Stimulated activated CD8-positive, alpha-beta memory T cell treated with anti-CD3 and anti-CD28 coated beads, Interleukin-7, amount 100 ng/mL, for 1 hour (primary cell): ENCODE results near the gene MRPL20.
"Not testable (repeated sequence)": the region's sequence is repeated elsewhere in the genome, so short reads cannot be mapped to it uniquely, and the experiment has no call there.

Source experiments
- DNase-seq, 2 donors: peaks; one replicate each; pipeline ENCODE4 v3.0.0-alpha.2; 2020; ENCODE audit warnings: low read depth in 2 of 2

MRPL20 gene

GRCh38 chr1:1406821-1407635 is at the start of gene MRPL20:
MRPL20 (minus strand) TSS chr1:1407293; CDS start chr1:1407217, 76 bp downstream.
- DNase-seq = peak; percentile 93

DNA sequence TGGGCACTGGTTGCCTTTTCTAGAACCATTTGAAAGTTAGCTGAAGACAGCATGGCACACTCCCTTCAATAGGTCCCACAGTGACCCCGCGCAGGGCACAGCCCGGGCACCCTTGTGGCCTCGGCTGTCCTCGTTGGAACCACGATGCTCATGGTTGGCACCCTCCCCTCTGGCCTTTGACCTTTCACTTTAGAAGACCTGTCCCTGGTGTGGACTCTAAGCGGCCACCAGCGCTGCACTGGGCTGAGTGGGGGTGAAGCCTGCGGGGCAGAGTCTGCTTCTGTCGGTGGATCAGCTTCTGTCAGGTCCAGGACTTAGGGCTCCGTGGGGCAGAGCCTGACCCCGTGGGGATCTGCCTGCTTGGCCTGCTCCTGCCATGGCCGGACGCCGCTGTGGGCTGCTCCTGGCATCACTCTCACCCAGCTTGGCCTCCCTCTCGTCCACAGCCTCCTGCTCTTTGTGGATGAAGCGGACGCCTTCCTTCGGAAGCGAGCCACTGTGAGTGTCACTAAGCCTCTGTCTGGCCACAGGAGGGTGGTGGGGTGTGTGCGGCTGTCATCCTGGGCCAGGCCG is 49.7 kb upstream of the MRPL20 start:
- DNase-seq = not testable (repeated sequence)

- not testable (repeated sequence) for DNase-seq
Observed at GRCh38 chr1:1455934-1456333, 48.8 kb upstream of the MRPL20 start.

GRCh38 chr1:1455366-1455884 is 48.3 kb upstream of the MRPL20 start:
- no peak for DNase-seq

DNA sequence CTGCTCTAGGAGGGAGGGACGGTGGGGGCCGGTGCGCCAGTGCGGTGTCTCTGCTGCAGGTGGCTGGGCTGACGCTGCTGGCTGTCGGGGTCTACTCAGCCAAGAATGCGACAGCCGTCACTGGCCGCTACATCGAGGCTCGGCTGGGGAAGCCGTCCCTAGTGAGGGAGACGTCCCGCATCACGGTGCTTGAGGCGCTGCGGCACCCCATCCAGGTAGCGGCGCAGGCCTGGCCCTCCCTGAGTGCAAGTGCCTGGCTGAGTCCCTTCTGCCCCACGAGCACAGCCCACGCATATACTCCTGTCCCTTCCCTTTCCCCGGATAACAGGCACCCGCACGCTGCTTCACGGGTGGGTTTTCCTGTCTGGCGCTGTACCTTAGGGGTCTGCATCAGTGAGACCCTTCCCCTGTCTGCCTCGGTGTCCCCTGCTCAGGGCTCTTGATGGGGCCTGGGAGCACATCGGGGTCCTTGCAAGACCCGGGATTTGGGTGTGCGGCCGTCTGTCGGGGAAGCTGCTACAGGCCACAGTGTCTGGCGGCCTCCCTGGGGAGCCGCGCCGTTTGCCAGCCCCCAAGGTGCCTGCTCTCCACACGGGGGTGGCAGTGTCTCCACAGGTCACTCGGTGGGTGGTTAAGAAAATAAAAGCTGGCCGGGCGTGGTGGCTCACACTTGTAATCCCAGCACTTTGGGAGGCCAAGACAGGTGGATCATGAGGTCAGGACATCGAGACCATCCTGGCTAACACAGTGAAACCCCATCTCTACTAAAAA is 47.4 kb upstream of the MRPL20 start:
- DNase-seq = not testable (repeated sequence)

DNA sequence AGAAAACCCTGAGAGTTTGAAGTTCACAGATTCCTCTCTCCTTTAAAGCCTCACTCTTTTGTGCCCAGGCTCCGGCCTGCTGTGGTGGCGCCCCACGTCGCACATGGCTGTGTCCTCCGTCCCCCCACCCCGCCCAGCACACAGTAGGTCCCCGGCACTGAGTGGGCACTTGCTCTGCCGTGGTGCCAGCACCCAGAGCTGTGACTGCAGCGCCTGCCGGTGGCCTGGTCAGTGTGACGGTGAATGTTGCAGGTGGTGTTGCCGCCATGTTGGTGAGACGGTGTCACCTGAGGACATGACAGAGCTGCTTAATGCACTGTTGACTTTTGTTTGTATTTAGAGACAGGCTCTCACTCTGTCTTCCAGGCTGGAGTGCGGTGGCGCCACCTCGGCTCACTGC is 45.8 kb upstream of the MRPL20 start:
- no peak for DNase-seq

- not testable (repeated sequence) for DNase-seq
Observed at GRCh38 chr1:1452365-1452739, 45.3 kb upstream of the MRPL20 start.

- no peak for DNase-seq
Observed at GRCh38 chr1:1451696-1452364, 44.7 kb upstream of the MRPL20 start.

DNA sequence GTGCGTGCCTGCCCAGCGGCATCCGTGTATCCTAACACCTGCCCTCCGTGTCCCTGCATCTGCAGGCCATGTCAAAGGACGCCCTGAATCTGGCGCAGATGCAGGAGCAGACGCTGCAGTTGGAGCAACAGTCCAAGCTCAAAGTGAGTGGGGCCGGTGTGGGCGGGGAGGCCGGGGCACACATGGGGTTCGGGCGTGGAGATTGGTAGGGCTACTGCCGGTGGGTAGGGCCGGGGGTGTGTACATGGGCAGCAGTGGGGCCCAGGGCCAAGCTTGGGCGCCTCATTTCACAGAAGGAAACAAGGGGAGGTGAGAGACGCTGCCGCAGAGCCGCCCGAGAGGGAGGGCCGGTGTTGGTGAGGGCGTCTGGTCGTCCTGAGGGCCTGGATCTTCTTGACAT is 43.5 kb upstream of the MRPL20 start:
- not testable (repeated sequence) for DNase-seq

DNA sequence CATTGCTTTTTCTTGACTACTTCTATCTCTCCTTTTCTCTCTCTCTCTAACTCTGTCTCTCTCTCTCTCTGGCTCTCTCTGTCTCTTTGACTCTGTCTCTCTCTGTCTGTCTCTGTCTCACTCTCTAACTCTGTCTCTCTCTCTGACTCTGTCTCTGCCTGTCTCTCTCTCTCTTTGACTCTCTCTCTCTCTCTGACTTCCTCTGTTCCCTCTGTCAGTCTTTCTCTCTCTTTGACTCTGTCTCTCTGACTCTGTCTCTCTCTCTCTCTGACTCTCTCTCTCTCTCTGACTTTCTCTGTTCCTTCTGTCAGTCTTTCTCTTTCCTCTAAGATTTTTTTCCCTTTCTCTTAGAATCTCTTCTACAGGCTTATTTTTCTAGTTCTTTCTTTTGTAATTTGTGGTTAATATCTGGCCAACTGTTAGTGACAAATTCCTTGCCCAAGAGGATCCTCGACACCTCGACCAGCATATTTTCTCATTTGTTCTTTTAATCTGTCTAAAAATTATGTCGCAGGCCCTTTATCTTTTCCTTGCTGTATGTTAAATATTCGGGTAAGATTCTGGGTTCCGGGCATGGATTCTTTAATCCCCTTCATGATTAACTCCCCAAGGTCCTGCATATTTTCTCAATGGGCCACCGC is 42.1 kb upstream of the MRPL20 start, which contains the start of gene ATAD3C:
TSS of gene ATAD3C (plus strand) at position 591 of the 641 bp plus-strand sequence. CDS start 995 bp downstream, outside the sequence.
- DNase-seq = no peak

GRCh38 chr1:1446631-1447030 is 39.5 kb upstream of the MRPL20 start:
- not testable (repeated sequence) for DNase-seq

GRCh38 chr1:1442069-1442770 is 35.1 kb upstream of the MRPL20 start:
- no peak for DNase-seq

GRCh38 chr1:1441002-1441888 is 34.2 kb upstream of the MRPL20 start:
- DNase-seq = peak; percentile 17 to 29

DNA sequence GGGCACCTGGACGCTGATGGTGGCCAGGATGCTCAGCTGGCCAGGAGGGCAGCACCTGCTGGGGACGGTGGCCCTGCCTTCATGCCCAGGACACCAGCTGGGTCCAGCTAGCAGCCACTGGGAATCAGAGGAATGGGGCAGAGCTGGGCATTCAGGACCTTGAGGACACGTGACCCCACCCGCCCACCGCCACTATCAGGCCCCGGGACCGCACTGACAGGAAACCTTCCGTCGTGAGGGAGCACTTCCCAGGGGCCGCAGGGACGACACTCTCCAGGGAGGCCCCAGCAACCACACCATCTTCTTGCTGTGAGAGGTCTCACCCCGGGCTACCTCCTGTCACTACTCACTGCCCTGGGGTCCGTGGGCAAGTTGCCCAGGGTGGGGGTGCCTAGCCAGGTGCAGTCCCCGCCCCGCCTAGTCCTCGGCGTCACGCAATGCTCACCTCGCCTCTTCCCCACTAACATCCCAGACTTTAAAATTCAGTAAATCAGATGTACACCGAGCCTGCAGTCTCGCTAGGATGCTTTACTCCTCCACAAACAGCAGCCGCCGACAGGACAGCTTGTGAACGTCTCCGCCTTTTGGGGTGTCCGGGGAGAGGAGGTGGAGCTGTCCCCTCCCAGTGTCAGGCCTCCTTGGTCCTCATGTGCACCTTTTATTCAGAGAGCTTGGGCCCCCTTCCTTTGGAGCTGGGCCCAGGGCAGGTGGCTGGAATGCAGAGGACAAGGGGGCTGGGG is 33.3 kb upstream of the MRPL20 start:
- DNase-seq = no peak

- DNase-seq = no peak
Observed at GRCh38 chr1:1439546-1440261, 32.6 kb upstream of the MRPL20 start.

- no peak for DNase-seq
Observed at GRCh38 chr1:1438531-1439381, 31.7 kb upstream of the MRPL20 start.

GRCh38 chr1:1437904-1438376 is 30.8 kb upstream of the MRPL20 start:
- DNase-seq = no peak
